Measurements from ENCODE around the gene FSTL5.

- TF ChIP-seq POLR2A (IDR thresholded peaks at IDR 0.05) = no peak
- TF ChIP-seq, protein P1, sequence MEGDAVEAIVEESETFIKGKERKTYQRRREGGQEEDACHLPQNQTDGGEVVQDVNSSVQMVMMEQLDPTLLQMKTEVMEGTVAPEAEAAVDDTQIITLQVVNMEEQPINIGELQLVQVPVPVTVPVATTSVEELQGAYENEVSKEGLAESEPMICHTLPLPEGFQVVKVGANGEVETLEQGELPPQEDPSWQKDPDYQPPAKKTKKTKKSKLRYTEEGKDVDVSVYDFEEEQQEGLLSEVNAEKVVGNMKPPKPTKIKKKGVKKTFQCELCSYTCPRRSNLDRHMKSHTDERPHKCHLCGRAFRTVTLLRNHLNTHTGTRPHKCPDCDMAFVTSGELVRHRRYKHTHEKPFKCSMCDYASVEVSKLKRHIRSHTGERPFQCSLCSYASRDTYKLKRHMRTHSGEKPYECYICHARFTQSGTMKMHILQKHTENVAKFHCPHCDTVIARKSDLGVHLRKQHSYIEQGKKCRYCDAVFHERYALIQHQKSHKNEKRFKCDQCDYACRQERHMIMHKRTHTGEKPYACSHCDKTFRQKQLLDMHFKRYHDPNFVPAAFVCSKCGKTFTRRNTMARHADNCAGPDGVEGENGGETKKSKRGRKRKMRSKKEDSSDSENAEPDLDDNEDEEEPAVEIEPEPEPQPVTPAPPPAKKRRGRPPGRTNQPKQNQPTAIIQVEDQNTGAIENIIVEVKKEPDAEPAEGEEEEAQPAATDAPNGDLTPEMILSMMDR (IDR thresholded peaks at IDR 0.05) = no peak
Observed at GRCh38 chr4:161816958-161817357, 346.8 kb downstream of the FSTL5 start.
